Activated CD4-positive, CD25-positive, alpha-beta regulatory T cell treated with anti-CD3 and anti-CD28 coated beads, Interleukin-2, amount 50 U/mL, for 24 hours (primary cell): Measurements from ENCODE around the gene GRB2.

Experiments
- ATAC-seq, 2 donors: fragments of 150-1000 bp; cut with Tn5 transposase; one replicate each; pipeline ENCODE4 v1.10.0; 2021; ENCODE audit warnings: mild to moderate bottlenecking in 1 of 2, moderate library complexity in 1 of 2

Gene GRB2

DNA sequence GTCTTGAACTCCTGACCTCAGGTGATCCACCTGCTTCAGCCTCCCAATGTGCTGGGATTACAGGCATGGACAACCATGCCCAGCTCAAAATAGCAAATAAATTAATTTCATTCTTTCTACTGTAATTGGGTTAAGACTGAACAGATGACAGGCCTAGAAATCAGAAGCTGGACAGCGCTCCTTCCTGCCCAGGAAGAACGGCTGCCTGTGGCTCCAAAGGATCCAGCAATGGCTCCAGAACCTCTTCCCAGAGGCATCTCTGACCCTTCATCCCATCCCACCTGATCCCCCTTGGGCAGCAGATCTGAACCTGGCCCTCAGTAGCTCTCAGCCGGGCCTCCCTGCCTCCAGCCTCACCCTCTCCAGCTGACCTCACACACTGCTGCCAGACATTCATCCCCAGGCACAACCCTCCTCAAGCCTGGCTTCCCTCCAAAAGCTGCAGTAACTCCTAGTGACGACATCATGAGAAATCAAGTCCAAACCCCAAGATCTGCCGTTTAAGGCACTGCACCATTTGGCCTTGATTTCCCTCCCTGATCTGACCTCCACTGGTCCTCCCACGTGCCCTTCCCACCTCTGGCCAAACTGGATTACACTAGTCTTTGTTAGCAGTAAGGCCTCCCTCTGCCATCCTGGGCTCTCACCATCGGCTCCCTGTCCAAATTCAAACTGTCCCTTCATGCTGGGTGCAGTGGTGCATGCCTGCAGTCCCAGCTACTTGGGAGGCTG, 131.3 kb downstream of the GRB2 start:
- ATAC-seq = no peak

DNA sequence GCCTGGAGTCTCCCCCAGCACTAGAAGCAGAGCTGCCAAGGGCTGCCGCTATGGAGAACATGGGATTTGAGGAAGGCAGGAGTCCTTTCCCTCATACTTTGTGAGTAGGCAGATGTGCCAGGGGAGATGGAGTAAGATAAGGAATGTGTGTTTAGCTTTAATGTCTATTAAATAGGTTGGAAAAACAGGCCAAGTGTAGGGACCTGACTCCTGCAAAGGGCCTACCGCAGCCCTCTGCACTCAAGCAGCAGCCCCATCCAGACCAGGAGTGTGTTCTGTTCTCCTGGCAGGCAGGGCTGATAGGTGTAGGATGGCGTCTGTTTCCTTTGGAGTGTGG, 132.7 kb downstream of the GRB2 start:
- ATAC-seq = no peak

DNA sequence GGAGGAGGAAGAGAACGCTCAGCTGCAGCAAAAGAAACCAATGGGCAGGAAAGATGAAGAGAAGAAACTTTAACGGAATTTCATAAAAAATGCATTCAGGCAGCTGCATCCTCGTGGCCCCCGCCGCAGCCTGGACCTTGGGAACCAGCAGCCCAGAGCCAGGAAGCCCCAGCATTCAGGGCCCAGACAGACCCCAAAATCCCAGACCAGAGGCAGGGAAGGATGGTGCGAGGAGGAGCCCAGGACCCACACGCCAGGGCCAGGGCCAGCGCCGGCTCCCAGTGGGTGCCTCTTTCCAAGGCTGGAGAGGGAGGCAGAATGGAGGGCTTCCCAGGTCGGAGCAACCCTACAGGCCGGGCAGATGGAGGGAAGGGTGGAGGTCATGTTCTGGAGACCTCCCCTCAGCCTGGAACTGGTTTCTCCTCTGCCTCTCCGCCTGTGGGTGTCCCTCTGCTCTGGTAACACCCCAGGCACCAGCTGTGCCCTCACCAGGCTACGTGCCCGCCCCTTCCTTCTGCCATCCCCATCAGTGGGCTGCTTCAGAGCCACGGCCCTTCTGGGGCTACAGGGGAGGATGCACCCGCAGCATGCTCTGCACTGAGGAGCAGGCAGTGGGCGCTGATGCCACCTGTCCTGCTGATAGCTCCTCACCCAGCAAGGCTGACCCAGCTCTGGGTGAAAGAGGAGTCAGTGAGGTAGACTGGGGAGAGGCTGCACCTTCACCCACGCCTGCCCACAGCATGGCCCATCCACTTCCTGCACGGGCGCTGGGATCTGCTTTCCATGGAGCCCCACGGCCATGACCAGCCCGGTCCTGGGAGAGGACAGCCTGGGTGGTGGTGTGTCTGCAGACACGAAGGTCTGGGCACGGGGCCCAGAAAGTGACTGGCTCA, 133.3 kb downstream of the GRB2 start:
- no peak for ATAC-seq

DNA sequence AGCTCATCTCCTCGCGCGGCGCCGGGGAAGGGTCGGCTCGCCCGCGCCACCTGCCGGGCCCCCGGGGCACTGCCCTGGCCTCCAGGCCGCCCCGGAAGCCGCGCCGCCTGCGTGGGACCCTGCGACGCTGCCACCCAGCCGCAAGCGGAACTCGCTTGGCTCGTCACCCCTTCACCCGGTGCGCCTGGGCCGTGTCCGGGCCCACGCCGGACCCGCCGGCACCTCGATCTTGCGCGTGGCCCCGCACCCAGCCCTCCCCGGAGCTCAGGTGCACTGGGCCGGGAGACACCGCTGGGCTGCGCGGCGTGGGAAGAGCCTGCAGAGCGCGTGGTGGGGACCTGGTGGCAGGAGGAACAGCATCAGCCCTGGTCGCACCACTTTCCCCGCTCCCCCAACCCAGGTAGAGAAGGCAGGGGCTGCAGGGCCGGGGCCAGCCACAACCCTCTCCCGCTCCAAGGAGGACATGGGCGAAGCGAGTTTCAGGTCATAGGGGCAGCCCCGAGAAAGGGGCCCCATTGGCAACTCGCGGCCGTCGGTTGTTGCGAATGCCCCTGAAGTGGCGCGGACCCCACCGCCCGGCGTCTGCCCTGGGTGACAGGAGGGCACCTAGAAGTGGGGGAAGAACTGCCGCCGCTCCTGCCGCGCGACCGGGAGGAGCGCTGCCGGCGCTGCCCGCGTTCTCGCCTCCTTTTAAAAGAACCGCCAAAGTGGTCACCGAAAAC, 134.1 kb downstream of the GRB2 start:
- ATAC-seq = peak; percentile 82 to 86

DNA sequence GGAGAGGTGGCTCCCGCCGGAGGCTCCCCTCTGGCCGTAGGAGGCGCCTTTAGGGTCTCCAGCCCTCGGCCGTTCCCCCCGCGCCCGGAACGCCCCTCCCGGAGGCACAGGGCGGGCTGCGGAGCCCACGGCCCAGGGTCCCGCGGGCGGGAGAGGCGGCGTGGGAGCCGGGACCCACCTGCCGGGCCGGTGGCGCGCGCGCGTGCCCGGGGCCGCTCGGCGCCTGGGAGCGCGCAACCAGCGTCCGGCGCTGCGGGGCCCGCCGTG, 134.6 kb downstream of the GRB2 start, which contains the start of gene MIF4GD:
MIF4GD (minus strand) TSS at position 266 of the 267 bp plus-strand sequence. CDS start 1,036 bp downstream, outside the sequence.
- peak in 1 of 2 donors; percentile 12 for ATAC-seq

DNA sequence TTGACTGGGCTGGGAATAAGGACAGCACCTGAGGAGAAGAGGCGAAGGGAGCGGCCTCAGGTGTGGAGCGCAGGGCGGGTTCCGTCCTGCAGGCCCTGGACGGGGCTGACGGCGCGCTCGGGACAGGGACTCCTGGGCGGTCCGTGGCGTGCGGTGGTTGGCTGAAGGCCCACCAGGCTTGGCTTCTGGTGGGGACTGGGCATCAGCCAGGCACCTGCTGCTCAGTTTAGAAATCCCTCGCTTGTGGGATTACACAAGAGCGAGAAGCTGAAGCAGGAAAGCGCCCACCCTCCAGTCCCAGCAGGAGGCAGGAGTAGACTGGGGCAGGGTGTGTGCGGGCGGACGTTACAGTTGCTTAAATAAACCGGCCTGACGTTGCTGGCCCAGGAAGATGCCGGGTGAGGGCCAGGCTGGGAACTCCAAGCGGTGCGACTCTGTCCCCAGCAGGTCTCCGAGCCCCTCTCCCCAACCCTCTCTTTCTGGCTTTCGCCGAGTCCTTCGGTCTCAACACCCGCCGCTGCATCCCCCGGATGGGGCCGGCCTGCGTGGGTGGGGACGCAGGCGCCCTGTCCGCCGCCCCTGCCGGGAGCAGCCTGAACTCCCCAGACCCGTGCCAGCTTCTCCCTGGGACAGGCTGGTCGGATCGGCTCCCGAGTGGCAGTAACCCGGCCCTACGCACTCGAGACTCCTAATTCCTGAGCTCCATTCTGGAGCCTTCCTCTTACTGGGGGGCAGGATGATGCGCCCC, 135.1 kb downstream of the GRB2 start:
- ATAC-seq = peak; percentile 32 to 42

DNA sequence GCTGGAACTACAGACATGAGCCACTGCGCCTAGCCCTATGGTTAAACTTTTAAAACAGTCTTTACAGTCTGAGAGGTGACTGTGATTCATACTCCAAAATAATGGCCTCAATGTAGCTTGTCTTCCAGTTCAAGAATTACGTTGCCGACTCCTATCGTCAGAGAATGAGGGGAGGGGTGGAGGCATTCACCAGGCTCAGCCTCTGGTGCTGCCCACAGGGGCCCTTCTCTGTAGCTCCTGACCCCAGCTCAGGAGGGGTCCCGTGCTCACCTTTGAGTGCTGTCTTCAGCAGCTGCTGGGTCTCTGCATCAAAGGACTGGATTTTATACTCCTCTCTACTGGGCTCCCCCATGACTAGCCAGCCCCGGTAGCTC, 135.6 kb downstream of the GRB2 start:
- ATAC-seq = no peak
